ENCODE results near the gene ATP6V0E1.
"Not testable (repeated sequence)": the region's sequence is repeated elsewhere in the genome, so short reads cannot be mapped to it uniquely, and the experiment has no call there.

ATP6V0E1 gene

GRCh38 chr5:173041881-173042762 lies 58.6 kb downstream of the ATP6V0E1 start:
- no peak for DNase-seq

- no peak for DNase-seq
Measured at GRCh38 chr5:173042763-173043107, 59.2 kb downstream of the ATP6V0E1 start.

GRCh38 chr5:173045474-173045873 lies 61.9 kb downstream of the ATP6V0E1 start:
- DNase-seq = no peak

- not testable (repeated sequence) for DNase-seq
Measured at GRCh38 chr5:173047096-173047837, 63.7 kb downstream of the ATP6V0E1 start.

GRCh38 chr5:173047838-173048105 lies 64.2 kb downstream of the ATP6V0E1 start:
- DNase-seq = no peak

GRCh38 chr5:173050791-173051190 lies 67.2 kb downstream of the ATP6V0E1 start:
- DNase-seq = no peak

- no peak for DNase-seq
Measured at GRCh38 chr5:173051746-173052145, 68.2 kb downstream of the ATP6V0E1 start.

GRCh38 chr5:173053041-173053440 lies 69.5 kb downstream of the ATP6V0E1 start:
- DNase-seq = no peak

- DNase-seq = no peak
Measured at GRCh38 chr5:173055042-173055721, 71.6 kb downstream of the ATP6V0E1 start.

GRCh38 chr5:173055722-173055982 lies 72.1 kb downstream of the ATP6V0E1 start:
- no peak for DNase-seq

GRCh38 chr5:173055983-173056782 lies 72.6 kb downstream of the ATP6V0E1 start, which contains the start of gene CREBRF:
Gene CREBRF, plus strand, starts transcription at chr5:173056352. Its CDS starts 24,424 bp downstream, at chr5:173080776.
- peak; percentile 90 to 92 for DNase-seq

GRCh38 chr5:173056783-173057061 lies 73.2 kb downstream of the ATP6V0E1 start:
- DNase-seq = peak; percentile 74 to 89

- DNase-seq = peak; percentile 93 to 99
Measured at GRCh38 chr5:173057062-173057924, 73.7 kb downstream of the ATP6V0E1 start.

- no peak for DNase-seq
Measured at GRCh38 chr5:173062141-173062540, 78.6 kb downstream of the ATP6V0E1 start.

- DNase-seq = no peak
Measured at GRCh38 chr5:173065155-173065554, 81.6 kb downstream of the ATP6V0E1 start.

- no peak for DNase-seq
Measured at GRCh38 chr5:173069671-173070070, 86.1 kb downstream of the ATP6V0E1 start.

- DNase-seq = no peak
Measured at GRCh38 chr5:173075137-173075843, 91.7 kb downstream of the ATP6V0E1 start.

- DNase-seq = no peak
Measured at GRCh38 chr5:173075970-173076369, 92.4 kb downstream of the ATP6V0E1 start.

- not testable (repeated sequence) for DNase-seq
Measured at GRCh38 chr5:173076471-173076870, 92.9 kb downstream of the ATP6V0E1 start.

GRCh38 chr5:173078878-173079277 lies 95.3 kb downstream of the ATP6V0E1 start:
- DNase-seq = no peak

Measured in hippocampal formation (tissue), 2 donors.